Lower leg skin (tissue), 4 donors: ENCODE data around the gene AGPAT4. TPM values are rescaled to one million over a fixed set of nuclear protein-coding genes. Genes with fewer than 3 reads are reported as not detected.

ENCODE experiments used
- DNase-seq, 2 donors: peaks; one replicate each; pipeline ENCODE4 v3.0.0-alpha.2; 2019; ENCODE audit warnings: low spot score in 2 of 2
- H3K4me3 ChIP-seq: fragments of 200-600 bp; sonication (generic); 2 replicates; pipeline ENCODE4 v1.5.1; 2017; ENCODE audit warnings: mild to moderate bottlenecking, low read depth; ENCODE audit not compliant: poor library complexity, severe bottlenecking
- POLR2A ChIP-seq, 2 donors: fragments of 450-650 bp; IDR thresholded peaks; one replicate each; pipeline ENCODE4 v1.6.1; 2016 to 2017; ENCODE audit warnings: antibody characterized with exemption in 2 of 2, mild to moderate bottlenecking in 1 of 2, moderate library complexity in 1 of 2
- WGBS, 2 donors: methylation state at CpG; one replicate each; pipeline ENCODE4 v1.1.5; 2018; 5-methylcytosine and 5-hydroxymethylcytosine counted together
- intact Hi-C: fragments of 100-400 bp; cut with DNase I; formaldehyde crosslinking; loops from one replicate; pipeline ENCODE4 v1.15.0; 2023; ENCODE audit warnings: low total_unique reads
- total RNA-seq, 4 donors: library from RNA; depleted of rRNA; stranded (reverse); fragments of >200 nt; gene quantifications; one replicate each; pipeline ENCODE4 v1.1.0, GENCODE V29; 2016
- TF ChIP-seq, protein P1 (sequence below), 3 donors: fragments of 450-650 bp; IDR thresholded peaks; one replicate each; pipeline ENCODE4 v1.5.1; 2016; ENCODE audit warnings: antibody characterized with exemption in 3 of 3, mild to moderate bottlenecking in 3 of 3, moderate library complexity in 2 of 3

The AGPAT4 gene
- total RNA-seq, 4 donors from 2014 or later: 0.44 to 2.0 (median 1.2) TPM

- 90 to 94% methylated on average over 12 of the region's 12 CpGs for WGBS, 2 donors
- H3K4me3 ChIP-seq: no peak overlapping the region
- TF ChIP-seq POLR2A (IDR thresholded peaks at IDR 0.05): no peak
- TF ChIP-seq, protein P1, sequence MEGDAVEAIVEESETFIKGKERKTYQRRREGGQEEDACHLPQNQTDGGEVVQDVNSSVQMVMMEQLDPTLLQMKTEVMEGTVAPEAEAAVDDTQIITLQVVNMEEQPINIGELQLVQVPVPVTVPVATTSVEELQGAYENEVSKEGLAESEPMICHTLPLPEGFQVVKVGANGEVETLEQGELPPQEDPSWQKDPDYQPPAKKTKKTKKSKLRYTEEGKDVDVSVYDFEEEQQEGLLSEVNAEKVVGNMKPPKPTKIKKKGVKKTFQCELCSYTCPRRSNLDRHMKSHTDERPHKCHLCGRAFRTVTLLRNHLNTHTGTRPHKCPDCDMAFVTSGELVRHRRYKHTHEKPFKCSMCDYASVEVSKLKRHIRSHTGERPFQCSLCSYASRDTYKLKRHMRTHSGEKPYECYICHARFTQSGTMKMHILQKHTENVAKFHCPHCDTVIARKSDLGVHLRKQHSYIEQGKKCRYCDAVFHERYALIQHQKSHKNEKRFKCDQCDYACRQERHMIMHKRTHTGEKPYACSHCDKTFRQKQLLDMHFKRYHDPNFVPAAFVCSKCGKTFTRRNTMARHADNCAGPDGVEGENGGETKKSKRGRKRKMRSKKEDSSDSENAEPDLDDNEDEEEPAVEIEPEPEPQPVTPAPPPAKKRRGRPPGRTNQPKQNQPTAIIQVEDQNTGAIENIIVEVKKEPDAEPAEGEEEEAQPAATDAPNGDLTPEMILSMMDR (IDR thresholded peaks at IDR 0.05): no peak
- DNase-seq: no peak
- intact Hi-C loops: no loop called here
These were observed 193.4 kb downstream of the AGPAT4 start for GRCh38 chr6:161080263-161080970.
